ENCODE results near the gene USP17L26. TPM values are rescaled to one million over a fixed set of nuclear protein-coding genes. Genes with fewer than 3 reads are reported as not detected.
"Not testable (repeated sequence)": the region's sequence is repeated elsewhere in the genome, so short reads cannot be mapped to it uniquely, and the experiment has no call there.

The USP17L26 gene
- not detected for polyA plus RNA-seq
- long read RNA-seq, donor 1: 0 reads
- long read RNA-seq, donor 2: 0 reads
- long read RNA-seq, donor 3: 0 reads
- long read RNA-seq, donor 4: 0 reads
- long read RNA-seq, donor 5: 0 reads
- long read RNA-seq, donor 6: 0 reads
- long read RNA-seq, donor 7: 0 reads
- long read RNA-seq, donor 8: 0 reads
- long read RNA-seq, donor 9: 0 reads
- long read RNA-seq, donor 10: 0 reads

GRCh38 chr4:9334358-9334757 lies at the start of gene USP17L26:
Gene USP17L26 (plus strand): TSS chr4:9334658. CDS start chr4:9334658, 0 bp downstream.
- not testable (repeated sequence) for FAIRE-seq; H3K36me3 ChIP-seq (ENCODE audit: control insufficient read depth in 3 of 3, insufficient read depth in 2 of 3, low read depth in 1 of 3, low read length in 3 of 3); H3K27me3 ChIP-seq (ENCODE audit: control insufficient read depth in 3 of 3, insufficient read depth in 3 of 3, low read length in 3 of 3); H3K9me3 ChIP-seq (ENCODE audit: control insufficient read depth in 2 of 2, insufficient read depth in 1 of 2, low read depth in 1 of 2, low read length in 1 of 2); H3K4me1 ChIP-seq (ENCODE audit: control insufficient read depth in 3 of 3, insufficient read depth in 2 of 3, low read depth in 1 of 3, low read length in 2 of 3); H3K4me3 ChIP-seq (ENCODE audit: low read depth in 1 of 3, low read length in 3 of 3); H3K27ac ChIP-seq (ENCODE audit: low read depth in 1 of 3, low read length in 2 of 3); DNase-seq
- 100% methylated on average over 3 of the region's 15 CpGs; no CpG with 5 or more reads in 2 of the 3 donors for WGBS, 3 donors

GRCh38 chr4:9324191-9324590 lies 10.3 kb upstream of the USP17L26 start:
- H3K27ac ChIP-seq (ENCODE audit: low read depth in 1 of 3, low read length in 2 of 3); FAIRE-seq; DNase-seq; H3K9me3 ChIP-seq (ENCODE audit: control insufficient read depth in 2 of 2, insufficient read depth in 1 of 2, low read depth in 1 of 2, low read length in 1 of 2); H3K27me3 ChIP-seq (ENCODE audit: control insufficient read depth in 3 of 3, insufficient read depth in 3 of 3, low read length in 3 of 3); H3K36me3 ChIP-seq (ENCODE audit: control insufficient read depth in 3 of 3, insufficient read depth in 2 of 3, low read depth in 1 of 3, low read length in 3 of 3); H3K4me3 ChIP-seq (ENCODE audit: low read depth in 1 of 3, low read length in 3 of 3); H3K4me1 ChIP-seq (ENCODE audit: control insufficient read depth in 3 of 3, insufficient read depth in 2 of 3, low read depth in 1 of 3, low read length in 2 of 3): not testable (repeated sequence)
- 91 to 95% (median 93%) methylated on average over 1 of the region's 13 CpGs for WGBS, 3 donors

- not testable (repeated sequence) for H3K9me3 ChIP-seq (ENCODE audit: control insufficient read depth in 2 of 2, insufficient read depth in 1 of 2, low read depth in 1 of 2, low read length in 1 of 2); H3K27ac ChIP-seq (ENCODE audit: low read depth in 1 of 3, low read length in 2 of 3); H3K36me3 ChIP-seq (ENCODE audit: control insufficient read depth in 3 of 3, insufficient read depth in 2 of 3, low read depth in 1 of 3, low read length in 3 of 3); H3K4me3 ChIP-seq (ENCODE audit: low read depth in 1 of 3, low read length in 3 of 3); H3K4me1 ChIP-seq (ENCODE audit: control insufficient read depth in 3 of 3, insufficient read depth in 2 of 3, low read depth in 1 of 3, low read length in 2 of 3); H3K27me3 ChIP-seq (ENCODE audit: control insufficient read depth in 3 of 3, insufficient read depth in 3 of 3, low read length in 3 of 3); DNase-seq; FAIRE-seq
- no CpG with 5 or more reads among the region's 15 CpGs for WGBS, 3 donors
Measured at GRCh38 chr4:9324865-9325264, 9.6 kb upstream of the USP17L26 start, which contains the start of gene USP17L24. Gene USP17L24 (plus strand): TSS chr4:9325165. CDS start chr4:9325165, 0 bp downstream.

GRCh38 chr4:9329611-9330010 lies 4.8 kb upstream of the USP17L26 start, which contains the start of gene USP17L25:
Gene USP17L25 (plus strand): TSS chr4:9329911. CDS start chr4:9329911, 0 bp downstream.
- whole genome bisulfite sequencing, 3 donors: no CpG with 5 or more reads among the region's 15 CpGs
- not testable (repeated sequence) for H3K36me3 ChIP-seq (ENCODE audit: control insufficient read depth in 3 of 3, insufficient read depth in 2 of 3, low read depth in 1 of 3, low read length in 3 of 3); H3K27ac ChIP-seq (ENCODE audit: low read depth in 1 of 3, low read length in 2 of 3); H3K27me3 ChIP-seq (ENCODE audit: control insufficient read depth in 3 of 3, insufficient read depth in 3 of 3, low read length in 3 of 3); H3K9me3 ChIP-seq (ENCODE audit: control insufficient read depth in 2 of 2, insufficient read depth in 1 of 2, low read depth in 1 of 2, low read length in 1 of 2); H3K4me3 ChIP-seq (ENCODE audit: low read depth in 1 of 3, low read length in 3 of 3); H3K4me1 ChIP-seq (ENCODE audit: control insufficient read depth in 3 of 3, insufficient read depth in 2 of 3, low read depth in 1 of 3, low read length in 2 of 3); FAIRE-seq; DNase-seq

DNA sequence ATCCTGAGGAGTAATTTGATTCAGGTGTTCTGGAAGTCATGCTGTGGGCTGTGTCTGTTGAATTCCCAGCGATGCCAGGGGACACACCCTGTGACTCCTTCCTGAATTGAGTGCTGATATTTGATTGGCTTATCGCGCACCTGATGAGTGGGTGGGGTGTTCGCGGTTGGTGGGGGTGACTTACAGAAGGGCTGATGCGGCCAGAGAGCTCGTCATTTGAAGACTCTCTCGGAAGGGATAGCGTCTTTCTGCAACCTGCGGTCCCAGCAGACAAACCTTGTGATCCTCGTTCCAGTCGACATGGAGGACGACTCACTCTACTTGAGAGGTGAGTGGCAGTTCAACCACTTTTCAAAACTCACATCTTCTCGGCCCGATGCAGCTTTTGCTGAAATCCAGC lies 4.6 kb downstream of the USP17L26 start, which contains the start of gene USP17L5:
Gene USP17L5 (plus strand): TSS at position 301 of the 400 bp plus-strand sequence. CDS start 0 bp downstream, at position 301.
- H3K4me1 ChIP-seq (ENCODE audit: control insufficient read depth in 3 of 3, insufficient read depth in 2 of 3, low read depth in 1 of 3, low read length in 2 of 3); H3K27ac ChIP-seq (ENCODE audit: low read depth in 1 of 3, low read length in 2 of 3); DNase-seq; H3K9me3 ChIP-seq (ENCODE audit: control insufficient read depth in 2 of 2, insufficient read depth in 1 of 2, low read depth in 1 of 2, low read length in 1 of 2); H3K36me3 ChIP-seq (ENCODE audit: control insufficient read depth in 3 of 3, insufficient read depth in 2 of 3, low read depth in 1 of 3, low read length in 3 of 3); H3K27me3 ChIP-seq (ENCODE audit: control insufficient read depth in 3 of 3, insufficient read depth in 3 of 3, low read length in 3 of 3); FAIRE-seq; H3K4me3 ChIP-seq (ENCODE audit: low read depth in 1 of 3, low read length in 3 of 3): not testable (repeated sequence)
- no CpG with 5 or more reads among the region's 15 CpGs for WGBS, 3 donors

DNA sequence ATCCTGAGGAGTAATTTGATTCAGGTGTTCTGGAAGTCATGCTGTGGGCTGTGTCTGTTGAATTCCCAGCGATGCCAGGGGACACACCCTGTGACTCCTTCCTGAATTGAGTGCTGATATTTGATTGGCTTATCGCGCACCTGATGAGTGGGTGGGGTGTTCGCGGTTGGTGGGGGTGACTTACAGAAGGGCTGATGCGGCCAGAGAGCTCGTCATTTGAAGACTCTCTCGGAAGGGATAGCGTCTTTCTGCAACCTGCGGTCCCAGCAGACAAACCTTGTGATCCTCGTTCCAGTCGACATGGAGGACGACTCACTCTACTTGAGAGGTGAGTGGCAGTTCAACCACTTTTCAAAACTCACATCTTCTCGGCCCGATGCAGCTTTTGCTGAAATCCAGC lies 9.4 kb downstream of the USP17L26 start, which contains the start of gene USP17L27:
Gene USP17L27 (plus strand): TSS at position 301 of the 400 bp plus-strand sequence. CDS start 0 bp downstream, at position 301.
- not testable (repeated sequence) for H3K36me3 ChIP-seq (ENCODE audit: control insufficient read depth in 3 of 3, insufficient read depth in 2 of 3, low read depth in 1 of 3, low read length in 3 of 3); H3K4me1 ChIP-seq (ENCODE audit: control insufficient read depth in 3 of 3, insufficient read depth in 2 of 3, low read depth in 1 of 3, low read length in 2 of 3); FAIRE-seq; H3K4me3 ChIP-seq (ENCODE audit: low read depth in 1 of 3, low read length in 3 of 3); H3K27ac ChIP-seq (ENCODE audit: low read depth in 1 of 3, low read length in 2 of 3); H3K27me3 ChIP-seq (ENCODE audit: control insufficient read depth in 3 of 3, insufficient read depth in 3 of 3, low read length in 3 of 3); H3K9me3 ChIP-seq (ENCODE audit: control insufficient read depth in 2 of 2, insufficient read depth in 1 of 2, low read depth in 1 of 2, low read length in 1 of 2); DNase-seq
- no CpG with 5 or more reads among the region's 15 CpGs for WGBS, 3 donors

- WGBS, 3 donors: no CpG with 5 or more reads among the region's 15 CpGs
- not testable (repeated sequence) for DNase-seq; H3K4me1 ChIP-seq (ENCODE audit: control insufficient read depth in 3 of 3, insufficient read depth in 2 of 3, low read depth in 1 of 3, low read length in 2 of 3); H3K36me3 ChIP-seq (ENCODE audit: control insufficient read depth in 3 of 3, insufficient read depth in 2 of 3, low read depth in 1 of 3, low read length in 3 of 3); H3K9me3 ChIP-seq (ENCODE audit: control insufficient read depth in 2 of 2, insufficient read depth in 1 of 2, low read depth in 1 of 2, low read length in 1 of 2); H3K4me3 ChIP-seq (ENCODE audit: low read depth in 1 of 3, low read length in 3 of 3); FAIRE-seq; H3K27ac ChIP-seq (ENCODE audit: low read depth in 1 of 3, low read length in 2 of 3); H3K27me3 ChIP-seq (ENCODE audit: control insufficient read depth in 3 of 3, insufficient read depth in 3 of 3, low read length in 3 of 3)
Measured at GRCh38 chr4:9348593-9348992, 14.1 kb downstream of the USP17L26 start, which contains the start of gene USP17L28. Gene USP17L28 (plus strand): TSS chr4:9348893. CDS start chr4:9348893, 0 bp downstream.

- not testable (repeated sequence) for H3K27me3 ChIP-seq (ENCODE audit: control insufficient read depth in 3 of 3, insufficient read depth in 3 of 3, low read length in 3 of 3); H3K27ac ChIP-seq (ENCODE audit: low read depth in 1 of 3, low read length in 2 of 3); FAIRE-seq; H3K9me3 ChIP-seq (ENCODE audit: control insufficient read depth in 2 of 2, insufficient read depth in 1 of 2, low read depth in 1 of 2, low read length in 1 of 2); H3K4me3 ChIP-seq (ENCODE audit: low read depth in 1 of 3, low read length in 3 of 3); H3K4me1 ChIP-seq (ENCODE audit: control insufficient read depth in 3 of 3, insufficient read depth in 2 of 3, low read depth in 1 of 3, low read length in 2 of 3); H3K36me3 ChIP-seq (ENCODE audit: control insufficient read depth in 3 of 3, insufficient read depth in 2 of 3, low read depth in 1 of 3, low read length in 3 of 3); DNase-seq
- WGBS, 3 donors: 93 to 96% (median 96%) methylated on average over 3 to 13 of the region's 18 CpGs
Measured at GRCh38 chr4:9350866-9351265, 16.4 kb downstream of the USP17L26 start.

All from small intestine (tissue), 16 donors.